Measurements from ENCODE around the gene PLAU.

DNA sequence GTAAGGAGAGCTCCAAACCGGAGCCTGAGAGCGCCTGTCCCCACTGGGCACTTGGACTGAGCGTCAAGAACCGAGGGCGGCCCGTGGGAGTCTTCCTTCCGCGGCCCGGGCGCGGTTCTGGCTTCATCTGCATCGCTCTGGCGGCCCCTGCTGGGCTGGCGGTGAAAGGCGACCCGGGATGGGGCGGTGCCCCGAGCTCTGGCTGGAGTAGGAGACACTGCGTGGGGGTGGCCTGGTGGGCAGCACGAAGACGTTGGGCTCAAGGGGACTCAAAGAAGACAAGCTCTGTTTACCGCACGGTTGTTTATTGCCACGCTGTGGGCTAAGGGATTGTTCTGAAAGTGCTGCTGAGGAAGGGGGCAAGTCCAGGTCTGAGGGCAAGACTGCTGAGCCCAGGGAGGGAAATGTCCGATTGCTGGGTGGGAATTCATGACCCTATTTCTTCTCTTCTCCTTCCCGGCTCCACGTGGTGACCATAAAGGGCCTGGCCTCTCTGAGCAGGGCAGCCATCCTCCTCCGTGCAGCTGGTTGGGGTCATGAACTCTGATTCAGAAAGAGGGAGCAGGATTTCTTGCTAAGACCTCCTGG is 29.8 kb downstream of the PLAU start:
- TF ChIP-seq, protein P1, sequence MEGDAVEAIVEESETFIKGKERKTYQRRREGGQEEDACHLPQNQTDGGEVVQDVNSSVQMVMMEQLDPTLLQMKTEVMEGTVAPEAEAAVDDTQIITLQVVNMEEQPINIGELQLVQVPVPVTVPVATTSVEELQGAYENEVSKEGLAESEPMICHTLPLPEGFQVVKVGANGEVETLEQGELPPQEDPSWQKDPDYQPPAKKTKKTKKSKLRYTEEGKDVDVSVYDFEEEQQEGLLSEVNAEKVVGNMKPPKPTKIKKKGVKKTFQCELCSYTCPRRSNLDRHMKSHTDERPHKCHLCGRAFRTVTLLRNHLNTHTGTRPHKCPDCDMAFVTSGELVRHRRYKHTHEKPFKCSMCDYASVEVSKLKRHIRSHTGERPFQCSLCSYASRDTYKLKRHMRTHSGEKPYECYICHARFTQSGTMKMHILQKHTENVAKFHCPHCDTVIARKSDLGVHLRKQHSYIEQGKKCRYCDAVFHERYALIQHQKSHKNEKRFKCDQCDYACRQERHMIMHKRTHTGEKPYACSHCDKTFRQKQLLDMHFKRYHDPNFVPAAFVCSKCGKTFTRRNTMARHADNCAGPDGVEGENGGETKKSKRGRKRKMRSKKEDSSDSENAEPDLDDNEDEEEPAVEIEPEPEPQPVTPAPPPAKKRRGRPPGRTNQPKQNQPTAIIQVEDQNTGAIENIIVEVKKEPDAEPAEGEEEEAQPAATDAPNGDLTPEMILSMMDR (conservative IDR thresholded peaks at IDR 0.05; ENCODE audit: low read depth, low read length): peak; percentile 93
- TF ChIP-seq EZH2 (IDR thresholded peaks at IDR 0.05; ENCODE audit: borderline replicate concordance, low read depth, low read length, poor library complexity, severe bottlenecking): no peak

Measured in A673 (cell line).